ENCODE results near the gene PLXNA4. TPM values are rescaled to one million over a fixed set of nuclear protein-coding genes. Genes with fewer than 3 reads are reported as not detected.

The PLXNA4 gene
- polyA plus RNA-seq, 1 donor (not counting 4 experiments of a cell fraction or from before 2014, with no cell fraction given) = 0.01 TPM

DNA sequence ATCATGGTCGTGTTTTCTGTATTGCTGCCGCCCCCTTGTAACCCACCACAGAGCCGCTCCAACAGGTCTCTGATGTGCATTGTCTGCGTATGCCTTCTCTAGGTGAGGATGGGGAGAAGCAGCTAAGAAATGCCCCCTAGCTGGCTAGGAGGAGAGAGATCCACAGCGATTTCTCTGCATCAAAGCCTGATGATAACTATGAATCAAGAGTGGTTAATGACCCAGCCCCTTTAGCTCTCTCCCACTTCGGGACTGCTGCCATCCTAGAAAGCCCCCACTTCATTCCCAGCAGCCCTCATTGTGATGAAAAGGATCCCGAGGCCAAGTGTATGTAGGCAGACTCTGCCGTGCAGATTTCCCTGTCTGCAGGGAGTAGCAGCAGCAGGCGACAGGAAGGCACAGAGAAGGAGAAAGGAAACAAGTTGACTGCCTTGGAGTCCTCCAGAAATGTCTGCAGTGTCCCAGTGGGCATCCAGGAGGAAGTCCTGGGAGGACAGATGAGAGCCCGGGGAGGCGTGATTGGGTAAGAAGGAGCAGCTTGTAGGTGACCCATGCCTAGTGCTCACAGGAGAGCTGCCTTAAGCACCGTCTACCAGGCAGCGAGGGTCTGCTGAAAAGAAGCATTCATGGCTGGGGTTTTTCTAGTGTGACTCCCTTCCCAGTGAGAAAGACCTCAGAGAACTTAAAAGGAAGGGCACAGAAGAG lies 2.9 kb downstream of the PLXNA4 start:
- H3K79me2 ChIP-seq (ENCODE audit: control insufficient read depth, insufficient read depth, low read length) = no peaks in the 10 kb centered on the region
- peaks cover 3% of the 10 kb centered on the region for H3K4me1 ChIP-seq (ENCODE audit: control insufficient read depth, extremely low read depth, insufficient read depth, low read length)
- no peaks in the 10 kb centered on the region for H3K36me3 ChIP-seq (ENCODE audit: control insufficient read depth in 2 of 2, extremely low read depth in 1 of 2, insufficient read depth in 2 of 2, low read length in 2 of 2)
- peaks cover 87% of the 10 kb centered on the region for H3K27me3 ChIP-seq (ENCODE audit: control insufficient read depth, extremely low read depth, insufficient read depth, low read length)
- dilution Hi-C loops (cut with MboI; ENCODE audit: extremely low pct_ligation_motif_present, low sequenced_read_pairs) = no loop called here
- H2AFZ ChIP-seq (ENCODE audit: control insufficient read depth, low read length) = no peak overlapping the region
- H3K9me3 ChIP-seq (ENCODE audit: control insufficient read depth, low read depth, low read length) = no peaks in the 10 kb centered on the region
- H3K4me3 ChIP-seq (ENCODE audit: control insufficient read depth in 2 of 3, extremely low read depth in 1 of 3, insufficient read depth in 2 of 3, low read depth in 1 of 3, low read length in 3 of 3) = no peak overlapping the region
- no peak overlapping the region for H3K27ac ChIP-seq (ENCODE audit: control insufficient read depth, insufficient read depth, low read length)
- FAIRE-seq (no peak), DNase-seq (ENCODE audit: low read depth, low spot score) (no peak)
- no peak overlapping the region for H3K9ac ChIP-seq (ENCODE audit: control insufficient read depth, extremely low read depth, insufficient read depth, low read length)
- TF ChIP-seq, protein P1, sequence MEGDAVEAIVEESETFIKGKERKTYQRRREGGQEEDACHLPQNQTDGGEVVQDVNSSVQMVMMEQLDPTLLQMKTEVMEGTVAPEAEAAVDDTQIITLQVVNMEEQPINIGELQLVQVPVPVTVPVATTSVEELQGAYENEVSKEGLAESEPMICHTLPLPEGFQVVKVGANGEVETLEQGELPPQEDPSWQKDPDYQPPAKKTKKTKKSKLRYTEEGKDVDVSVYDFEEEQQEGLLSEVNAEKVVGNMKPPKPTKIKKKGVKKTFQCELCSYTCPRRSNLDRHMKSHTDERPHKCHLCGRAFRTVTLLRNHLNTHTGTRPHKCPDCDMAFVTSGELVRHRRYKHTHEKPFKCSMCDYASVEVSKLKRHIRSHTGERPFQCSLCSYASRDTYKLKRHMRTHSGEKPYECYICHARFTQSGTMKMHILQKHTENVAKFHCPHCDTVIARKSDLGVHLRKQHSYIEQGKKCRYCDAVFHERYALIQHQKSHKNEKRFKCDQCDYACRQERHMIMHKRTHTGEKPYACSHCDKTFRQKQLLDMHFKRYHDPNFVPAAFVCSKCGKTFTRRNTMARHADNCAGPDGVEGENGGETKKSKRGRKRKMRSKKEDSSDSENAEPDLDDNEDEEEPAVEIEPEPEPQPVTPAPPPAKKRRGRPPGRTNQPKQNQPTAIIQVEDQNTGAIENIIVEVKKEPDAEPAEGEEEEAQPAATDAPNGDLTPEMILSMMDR (optimal IDR thresholded peaks at IDR 0.05 in 1 of 3, IDR thresholded peaks at IDR 0.05 in 1 of 3, conservative IDR thresholded peaks at IDR 0.05 in 1 of 3; ENCODE audit: extremely low read depth in 1 of 3, insufficient read depth in 2 of 3, low read length in 3 of 3) = no peak
- peak; percentile 23 for TF ChIP-seq EZH2 (IDR thresholded peaks at IDR 0.05; ENCODE audit: low read length)
- no peaks in the 10 kb centered on the region for H3K9me1 ChIP-seq (ENCODE audit: control insufficient read depth, extremely low read depth, insufficient read depth, low read length)
- no peaks in the 10 kb centered on the region for H4K20me1 ChIP-seq (ENCODE audit: control insufficient read depth, extremely low read depth, insufficient read depth, low read length)
- no peak overlapping the region for H3K4me2 ChIP-seq (ENCODE audit: control insufficient read depth, extremely low read depth, insufficient read depth, low read depth, low read length)

DNA sequence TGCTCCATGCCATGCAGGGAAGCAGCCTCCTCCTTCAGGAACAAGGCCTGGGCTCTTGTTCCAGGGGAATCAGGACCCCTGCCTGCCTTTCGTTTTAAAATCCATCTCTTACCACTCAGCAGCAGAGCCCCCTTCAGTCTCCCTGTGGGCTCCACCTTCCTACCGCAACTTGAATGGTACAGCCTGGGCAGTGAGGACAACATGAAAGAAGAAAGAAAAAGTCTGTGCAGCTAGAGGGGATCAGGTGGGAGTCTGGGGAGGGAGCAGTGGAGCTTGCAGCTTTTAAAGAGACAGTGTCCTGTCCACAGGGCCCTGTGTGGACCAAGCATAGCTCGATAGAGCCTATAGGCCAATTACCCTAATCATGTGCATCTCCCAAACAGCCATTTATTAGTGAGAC lies 3.7 kb downstream of the PLXNA4 start:
- Histone ChIP-seq H3K27ac (ENCODE audit: control insufficient read depth, insufficient read depth, low read length) (no peak overlapping the region), H3K36me3 (ENCODE audit: control insufficient read depth in 2 of 2, extremely low read depth in 1 of 2, insufficient read depth in 2 of 2, low read length in 2 of 2) (no peaks in the 10 kb centered on the region), H3K4me3 (ENCODE audit: control insufficient read depth in 2 of 3, extremely low read depth in 1 of 3, insufficient read depth in 2 of 3, low read depth in 1 of 3, low read length in 3 of 3) (no peak overlapping the region), H3K4me2 (ENCODE audit: control insufficient read depth, extremely low read depth, insufficient read depth, low read depth, low read length) (no peak overlapping the region), H3K79me2 (ENCODE audit: control insufficient read depth, insufficient read depth, low read length) (no peaks in the 10 kb centered on the region), H3K4me1 (ENCODE audit: control insufficient read depth, extremely low read depth, insufficient read depth, low read length) (peaks cover 3% of the 10 kb centered on the region), H3K9me3 (ENCODE audit: control insufficient read depth, low read depth, low read length) (no peaks in the 10 kb centered on the region), H3K9me1 (ENCODE audit: control insufficient read depth, extremely low read depth, insufficient read depth, low read length) (no peaks in the 10 kb centered on the region), H4K20me1 (ENCODE audit: control insufficient read depth, extremely low read depth, insufficient read depth, low read length) (no peaks in the 10 kb centered on the region), H3K9ac (ENCODE audit: control insufficient read depth, extremely low read depth, insufficient read depth, low read length) (no peak overlapping the region), H3K27me3 (ENCODE audit: control insufficient read depth, extremely low read depth, insufficient read depth, low read length) (peaks cover 84% of the 10 kb centered on the region), H2AFZ (ENCODE audit: control insufficient read depth, low read length) (no peak overlapping the region)
- FAIRE-seq (no peak), DNase-seq (ENCODE audit: low read depth, low spot score) (no peak)
- dilution Hi-C loops (cut with MboI; ENCODE audit: extremely low pct_ligation_motif_present, low sequenced_read_pairs) = no loop called here
- no peak for TF ChIP-seq EZH2 (IDR thresholded peaks at IDR 0.05; ENCODE audit: low read length)
- TF ChIP-seq, protein P1 (optimal IDR thresholded peaks at IDR 0.05 in 1 of 3, IDR thresholded peaks at IDR 0.05 in 1 of 3, conservative IDR thresholded peaks at IDR 0.05 in 1 of 3; ENCODE audit: extremely low read depth in 1 of 3, insufficient read depth in 2 of 3, low read length in 3 of 3) = no peak

All from keratinocyte (primary cell).